ENCODE results near the gene NAALADL1.

The NAALADL1 gene

GRCh38 chr11:64996710-64997380 is 61.5 kb downstream of the NAALADL1 start, which contains the start of gene BATF2:
Gene BATF2 (minus strand): TSS chr11:64996971. CDS start chr11:64996914, 57 bp downstream.
- peak within 1 kb of the TSS; percentile 5; the same call in 1 of the 2 replicates for H3K27ac ChIP-seq
- peak; percentile 69 for TF ChIP-seq CTCF (conservative IDR thresholded peaks at IDR 0.05)

GRCh38 chr11:64996327-64996709 is 62.0 kb downstream of the NAALADL1 start:
- no peak for TF ChIP-seq CTCF (conservative IDR thresholded peaks at IDR 0.05)

More at GRCh38 chr11:64996327-64996709, 62.0 kb downstream of the NAALADL1 start:
- H3K27ac ChIP-seq, result peak overlapping the region; percentile 5; the same call in 1 of the 2 replicates
